Measurements from ENCODE around the gene SIAH3. TPM values are rescaled to one million over a fixed set of nuclear protein-coding genes. Genes with fewer than 3 reads are reported as not detected.

Gene SIAH3
- polyA plus RNA-seq, 1 donor (not counting 4 experiments of a cell fraction or from before 2014, with no cell fraction given): 0.12 TPM

GRCh38 chr13:45796426-45797235 lies 54.9 kb downstream of the SIAH3 start:
- no peak overlapping the region for H3K27ac ChIP-seq (ENCODE audit: control insufficient read depth, insufficient read depth, low read length)
- H3K27me3 ChIP-seq (ENCODE audit: control insufficient read depth, extremely low read depth, insufficient read depth, low read length): peaks cover 2% of the 10 kb centered on the region
- FAIRE-seq (no peak), DNase-seq (ENCODE audit: low read depth, low spot score) (no peak)
- H2AFZ ChIP-seq (ENCODE audit: control insufficient read depth, low read length): no peak overlapping the region
- dilution Hi-C loops (cut with MboI; ENCODE audit: extremely low pct_ligation_motif_present, low sequenced_read_pairs): no loop called here
- H3K9me1 ChIP-seq (ENCODE audit: control insufficient read depth, extremely low read depth, insufficient read depth, low read length): no peaks in the 10 kb centered on the region
- H3K9ac ChIP-seq (ENCODE audit: control insufficient read depth, extremely low read depth, insufficient read depth, low read length): no peak overlapping the region
- no peaks in the 10 kb centered on the region for H3K4me1 ChIP-seq (ENCODE audit: control insufficient read depth, extremely low read depth, insufficient read depth, low read length)
- no peaks in the 10 kb centered on the region for H3K79me2 ChIP-seq (ENCODE audit: control insufficient read depth, insufficient read depth, low read length)
- H3K36me3 ChIP-seq (ENCODE audit: control insufficient read depth in 2 of 2, extremely low read depth in 1 of 2, insufficient read depth in 2 of 2, low read length in 2 of 2): no peaks in the 10 kb centered on the region
- no peaks in the 10 kb centered on the region for H4K20me1 ChIP-seq (ENCODE audit: control insufficient read depth, extremely low read depth, insufficient read depth, low read length)
- no peak overlapping the region for H3K4me3 ChIP-seq (ENCODE audit: control insufficient read depth in 2 of 3, extremely low read depth in 1 of 3, insufficient read depth in 2 of 3, low read depth in 1 of 3, low read length in 3 of 3)
- no peaks in the 10 kb centered on the region for H3K9me3 ChIP-seq (ENCODE audit: control insufficient read depth, low read depth, low read length)
- no peak overlapping the region for H3K4me2 ChIP-seq (ENCODE audit: control insufficient read depth, extremely low read depth, insufficient read depth, low read depth, low read length)
- no peak for TF ChIP-seq EZH2 (IDR thresholded peaks at IDR 0.05; ENCODE audit: low read length)
- no peak for TF ChIP-seq CTCF (optimal IDR thresholded peaks at IDR 0.05 in 1 of 3, IDR thresholded peaks at IDR 0.05 in 1 of 3, conservative IDR thresholded peaks at IDR 0.05 in 1 of 3; ENCODE audit: extremely low read depth in 1 of 3, insufficient read depth in 2 of 3, low read length in 3 of 3)

GRCh38 chr13:45792827-45793303 lies 58.7 kb downstream of the SIAH3 start:
- dilution Hi-C loops (cut with MboI; ENCODE audit: extremely low pct_ligation_motif_present, low sequenced_read_pairs): no loop called here
- Histone ChIP-seq H3K27ac (ENCODE audit: control insufficient read depth, insufficient read depth, low read length) (no peak overlapping the region), H3K36me3 (ENCODE audit: control insufficient read depth in 2 of 2, extremely low read depth in 1 of 2, insufficient read depth in 2 of 2, low read length in 2 of 2) (no peaks in the 10 kb centered on the region), H3K4me3 (ENCODE audit: control insufficient read depth in 2 of 3, extremely low read depth in 1 of 3, insufficient read depth in 2 of 3, low read depth in 1 of 3, low read length in 3 of 3) (no peak overlapping the region), H3K4me1 (ENCODE audit: control insufficient read depth, extremely low read depth, insufficient read depth, low read length) (no peaks in the 10 kb centered on the region), H2AFZ (ENCODE audit: control insufficient read depth, low read length) (no peak overlapping the region), H3K9me1 (ENCODE audit: control insufficient read depth, extremely low read depth, insufficient read depth, low read length) (no peaks in the 10 kb centered on the region), H3K27me3 (ENCODE audit: control insufficient read depth, extremely low read depth, insufficient read depth, low read length) (peaks cover 6% of the 10 kb centered on the region), H3K9me3 (ENCODE audit: control insufficient read depth, low read depth, low read length) (no peaks in the 10 kb centered on the region), H3K79me2 (ENCODE audit: control insufficient read depth, insufficient read depth, low read length) (no peaks in the 10 kb centered on the region), H3K4me2 (ENCODE audit: control insufficient read depth, extremely low read depth, insufficient read depth, low read depth, low read length) (no peak overlapping the region), H4K20me1 (ENCODE audit: control insufficient read depth, extremely low read depth, insufficient read depth, low read length) (no peaks in the 10 kb centered on the region), H3K9ac (ENCODE audit: control insufficient read depth, extremely low read depth, insufficient read depth, low read length) (no peak overlapping the region)
- FAIRE-seq (no peak), DNase-seq (ENCODE audit: low read depth, low spot score) (no peak)
- TF ChIP-seq EZH2 (IDR thresholded peaks at IDR 0.05; ENCODE audit: low read length): no peak
- no peak for TF ChIP-seq CTCF (optimal IDR thresholded peaks at IDR 0.05 in 1 of 3, IDR thresholded peaks at IDR 0.05 in 1 of 3, conservative IDR thresholded peaks at IDR 0.05 in 1 of 3; ENCODE audit: extremely low read depth in 1 of 3, insufficient read depth in 2 of 3, low read length in 3 of 3)
